Activated T-cell treated with anti-CD3 and anti-CD28 coated beads for 4 hours (primary cell): ENCODE results near the gene VOPP1.
A peak's percentile ranks its signal among the peaks of the same experiment; 100 is the strongest.
"Not testable (repeated sequence)": the region's sequence is repeated elsewhere in the genome, so short reads cannot be mapped to it uniquely, and the experiment has no call there.

Source experiments
- DNase-seq: peaks from one replicate; pipeline ENCODE4 v3.0.0-alpha.2; 2020

VOPP1 gene, protein sequence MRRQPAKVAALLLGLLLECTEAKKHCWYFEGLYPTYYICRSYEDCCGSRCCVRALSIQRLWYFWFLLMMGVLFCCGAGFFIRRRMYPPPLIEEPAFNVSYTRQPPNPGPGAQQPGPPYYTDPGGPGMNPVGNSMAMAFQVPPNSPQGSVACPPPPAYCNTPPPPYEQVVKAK

DNA sequence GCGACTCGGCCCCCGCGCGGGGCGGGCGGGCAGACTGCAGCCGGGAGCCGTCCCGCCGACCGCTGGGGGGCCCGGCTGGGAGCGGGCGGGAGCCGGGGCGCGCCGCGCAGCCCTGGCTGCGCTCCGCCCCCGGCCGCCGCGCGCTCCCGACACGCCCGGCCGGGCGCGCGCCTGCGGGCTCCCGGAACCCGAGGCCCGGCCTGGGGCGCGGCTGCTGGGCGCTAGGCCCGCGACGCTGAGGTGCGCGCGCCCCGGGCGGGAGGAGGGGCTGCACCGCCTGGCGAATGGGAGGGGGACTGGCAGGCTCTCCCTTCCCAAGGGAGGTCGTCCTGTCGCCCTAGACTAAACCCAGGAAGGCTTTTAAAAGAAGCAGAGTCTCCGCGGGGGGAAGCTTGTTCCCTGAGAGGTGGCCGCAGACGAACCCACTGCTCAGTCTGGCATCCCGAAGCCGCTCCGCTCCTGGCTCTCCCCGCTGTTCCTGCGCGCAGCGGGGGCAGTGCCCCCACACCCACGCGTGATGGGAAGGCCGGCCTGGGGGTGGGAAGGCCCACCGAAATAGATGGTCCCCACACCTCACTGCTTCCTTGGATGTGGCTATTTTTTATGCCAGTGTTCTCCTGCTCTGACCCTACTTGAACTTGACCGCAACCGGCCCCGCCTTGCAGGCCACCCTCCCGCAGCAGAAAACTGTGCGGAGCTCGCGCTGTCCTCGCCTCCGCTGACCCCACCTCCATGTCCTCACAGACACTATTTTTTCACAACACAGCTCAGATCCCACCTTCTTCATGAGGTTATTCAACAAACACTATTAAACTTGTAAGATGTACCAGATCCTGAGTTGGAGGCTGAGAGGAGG lies at the start of gene VOPP1:
Gene VOPP1, minus strand, starts transcription at position 125 of the 856 bp plus-strand sequence. CDS start 178 bp downstream, outside the sequence.
- DNase-seq, result peak; percentile 26

DNA sequence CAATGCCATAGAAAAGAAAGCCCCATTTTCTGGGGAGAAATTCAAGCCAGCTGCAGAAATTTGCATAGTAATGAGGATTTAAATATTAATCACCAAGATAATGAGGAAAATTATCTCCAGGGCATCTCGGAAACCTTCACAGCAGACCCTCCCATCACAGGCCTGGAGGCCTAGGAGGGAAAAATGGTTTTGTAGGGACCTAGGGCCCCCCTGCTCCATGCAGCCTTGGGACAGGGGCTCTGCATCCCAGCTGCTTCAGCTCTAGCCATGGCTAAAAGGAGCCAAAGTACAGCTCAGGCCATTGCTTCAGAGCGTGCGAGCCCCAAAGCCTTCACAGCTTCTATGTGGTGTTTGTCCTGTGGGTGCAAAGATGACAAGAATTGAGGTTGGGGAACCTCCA lies 46.6 kb upstream of the VOPP1 start:
- DNase-seq, result no peak

DNA sequence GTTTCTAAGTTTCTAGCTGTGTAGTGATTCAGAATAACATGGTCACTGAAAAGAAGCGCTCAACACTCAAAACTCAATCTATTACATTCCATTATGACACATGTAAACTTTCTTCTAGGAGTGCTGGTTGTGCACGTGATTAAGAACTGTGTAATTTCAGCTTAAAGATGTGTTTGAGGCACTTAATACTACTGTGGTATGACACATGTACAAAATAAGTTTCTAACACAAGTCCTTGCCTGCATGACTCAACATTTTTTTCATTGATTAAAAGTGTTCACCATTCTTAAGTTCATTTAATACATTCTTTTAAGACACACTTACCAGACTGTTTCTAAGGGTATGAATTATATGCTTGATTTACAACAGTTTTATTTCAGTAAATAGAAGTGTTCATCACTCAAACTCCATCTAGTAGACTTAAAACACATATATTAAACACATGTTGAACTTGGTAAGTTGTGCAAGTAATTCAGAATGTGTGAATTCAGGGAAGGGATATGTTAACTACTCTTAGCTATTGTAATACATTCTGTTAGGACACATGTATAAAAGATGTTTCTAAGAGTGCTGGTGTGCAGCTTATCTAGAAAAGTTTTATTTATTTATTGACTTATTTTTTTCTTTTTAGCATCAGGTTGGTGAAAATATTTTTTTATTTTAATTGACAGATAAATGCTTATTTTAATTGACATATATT lies 42.2 kb upstream of the VOPP1 start:
- not testable (repeated sequence) for DNase-seq

DNA sequence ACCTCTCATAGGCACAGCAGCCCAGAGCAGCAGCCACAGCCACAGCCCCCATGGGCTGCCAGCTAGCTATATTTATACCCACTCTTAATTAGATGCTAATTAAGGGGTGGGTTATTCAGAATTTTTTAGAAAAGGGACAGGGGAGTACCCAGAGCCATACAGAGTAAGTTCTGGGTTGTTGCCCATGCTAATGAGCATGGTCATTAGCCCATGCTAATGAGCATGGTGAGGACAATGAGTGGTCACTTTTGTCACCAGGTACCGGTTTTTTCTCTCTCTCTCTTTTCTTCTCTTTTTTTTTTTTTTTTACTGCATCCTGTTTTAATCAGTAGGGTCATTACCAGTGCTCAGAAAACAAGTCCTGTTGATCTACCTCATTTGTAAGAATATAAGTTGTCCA lies 37.4 kb upstream of the VOPP1 start:
- DNase-seq, result not testable (repeated sequence)

DNA sequence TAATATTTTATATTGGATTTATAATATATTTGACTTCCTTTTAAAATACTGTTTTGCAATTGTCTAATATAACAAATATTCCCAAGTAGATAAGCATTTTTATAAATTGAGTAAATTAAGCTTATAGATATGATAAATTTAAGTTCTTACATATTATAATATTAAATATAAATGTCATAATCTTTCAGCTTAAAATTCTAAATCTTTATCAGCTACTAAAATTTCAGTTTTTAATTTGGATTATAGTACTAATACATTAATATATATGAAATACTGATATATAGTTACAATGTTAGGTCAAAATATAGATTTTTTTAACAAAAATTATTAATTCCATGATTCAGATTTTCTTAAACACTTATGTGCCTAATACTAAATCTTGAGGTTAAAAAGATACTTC lies 33.4 kb upstream of the VOPP1 start:
- not testable (repeated sequence) for DNase-seq

DNA sequence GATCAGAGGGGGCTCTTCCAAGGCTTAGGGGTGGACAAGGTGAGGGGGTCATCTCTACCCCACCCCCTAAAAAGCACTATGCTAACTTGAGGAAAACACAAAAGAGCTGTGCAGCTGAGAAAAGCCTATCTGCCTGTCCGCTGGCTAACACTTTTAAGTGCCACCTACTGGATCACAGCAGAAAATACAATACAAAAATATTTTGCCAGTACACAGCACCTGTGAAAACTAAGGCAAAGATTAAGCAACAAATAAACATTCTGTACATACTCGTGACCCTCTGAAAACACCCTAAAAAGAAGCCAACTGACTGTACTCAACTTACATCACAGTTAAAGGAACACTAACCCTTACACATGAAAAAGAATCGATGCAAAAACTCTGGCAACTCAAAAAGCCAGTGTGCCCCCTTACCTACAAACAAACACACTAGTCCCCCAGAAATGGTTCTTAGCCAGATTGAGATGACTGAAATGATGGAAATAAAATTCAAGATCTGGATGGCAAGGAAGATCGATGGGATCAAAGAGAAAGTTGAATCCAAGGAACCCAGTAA lies 25.7 kb upstream of the VOPP1 start:
- DNase-seq, result not testable (repeated sequence)

DNA sequence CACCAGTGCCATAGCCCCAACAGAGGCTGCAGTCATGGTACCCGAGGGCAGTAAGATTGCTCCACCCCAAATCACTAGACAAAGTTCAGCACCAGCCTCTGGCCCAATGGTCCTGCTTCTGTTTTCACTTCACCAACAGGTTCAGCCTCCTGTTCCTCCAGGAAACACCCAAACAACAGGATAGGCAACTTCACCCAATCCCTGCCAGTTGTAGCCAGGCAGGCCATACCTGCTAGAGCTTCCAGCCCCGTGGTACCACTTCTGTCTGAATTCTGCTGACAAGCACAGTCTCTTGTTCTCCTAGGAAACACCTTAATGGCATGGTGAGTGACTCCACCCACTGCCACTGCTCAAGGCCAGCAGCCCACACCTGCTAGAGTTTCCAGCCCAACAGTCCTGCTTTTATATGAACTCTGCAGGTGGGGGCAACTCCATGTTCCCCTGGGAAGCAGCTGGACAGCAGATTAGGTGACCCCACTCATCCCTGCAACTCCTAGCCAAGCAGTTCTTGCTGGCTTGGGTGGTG lies 25.0 kb upstream of the VOPP1 start:
- DNase-seq, result not testable (repeated sequence)

DNA sequence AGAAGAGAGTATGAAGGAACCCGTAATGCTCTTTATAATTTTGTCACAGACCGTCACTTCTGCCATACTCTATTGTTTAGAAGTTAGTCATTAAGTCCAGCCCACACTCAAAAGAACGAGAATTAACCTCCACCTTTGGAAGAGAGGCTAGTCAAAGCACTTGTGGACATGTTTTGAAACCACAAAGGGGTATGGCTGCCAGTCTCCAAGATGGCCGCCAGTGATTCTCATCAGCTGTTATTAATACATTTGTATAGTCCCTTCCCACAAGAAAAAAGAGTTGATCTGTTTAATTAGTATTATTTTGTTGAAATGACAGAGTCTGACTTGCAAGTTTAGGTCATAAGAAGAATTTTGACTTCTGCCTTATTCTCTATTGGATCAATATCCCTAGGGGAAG lies 23.2 kb upstream of the VOPP1 start:
- DNase-seq, result no peak

DNA sequence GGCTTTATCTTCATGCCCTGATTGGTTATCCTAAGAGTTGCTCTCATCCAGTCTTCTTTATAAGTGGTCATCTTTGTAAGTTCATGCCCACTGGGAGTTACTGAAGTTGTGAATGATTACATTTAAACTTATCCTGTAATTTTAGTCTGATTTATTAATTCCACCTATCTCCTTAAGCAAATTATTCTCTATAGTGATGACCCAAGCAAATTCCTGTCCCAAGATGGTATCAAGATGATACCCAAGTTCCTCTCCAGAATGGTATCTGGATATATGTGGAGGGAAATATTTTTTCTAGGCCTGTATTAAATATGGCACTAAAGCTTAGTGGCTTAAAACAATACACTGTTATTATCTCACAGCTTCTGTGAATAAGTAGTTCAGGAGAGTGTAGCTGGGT lies 22.6 kb upstream of the VOPP1 start:
- no peak for DNase-seq

DNA sequence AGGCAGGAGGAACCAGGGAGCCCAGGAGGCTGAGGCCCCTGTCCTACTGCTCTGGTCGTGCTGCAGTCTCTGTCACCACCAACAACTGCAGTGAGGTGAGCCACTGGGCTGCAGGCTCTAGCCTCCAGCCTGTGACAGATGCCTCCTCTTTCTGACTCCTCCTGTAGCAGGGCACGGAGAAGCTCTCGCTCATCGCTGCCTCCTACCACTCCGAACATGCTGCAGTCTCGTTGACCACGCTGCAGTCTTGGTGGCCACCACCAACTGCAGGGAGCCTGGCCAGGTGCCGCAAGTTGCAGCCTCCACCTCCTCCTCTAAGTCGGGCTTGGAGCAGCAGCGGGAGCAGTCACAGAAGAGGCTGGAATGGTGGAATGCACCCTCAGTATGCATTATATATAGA lies 22.1 kb upstream of the VOPP1 start:
- DNase-seq, result no peak

DNA sequence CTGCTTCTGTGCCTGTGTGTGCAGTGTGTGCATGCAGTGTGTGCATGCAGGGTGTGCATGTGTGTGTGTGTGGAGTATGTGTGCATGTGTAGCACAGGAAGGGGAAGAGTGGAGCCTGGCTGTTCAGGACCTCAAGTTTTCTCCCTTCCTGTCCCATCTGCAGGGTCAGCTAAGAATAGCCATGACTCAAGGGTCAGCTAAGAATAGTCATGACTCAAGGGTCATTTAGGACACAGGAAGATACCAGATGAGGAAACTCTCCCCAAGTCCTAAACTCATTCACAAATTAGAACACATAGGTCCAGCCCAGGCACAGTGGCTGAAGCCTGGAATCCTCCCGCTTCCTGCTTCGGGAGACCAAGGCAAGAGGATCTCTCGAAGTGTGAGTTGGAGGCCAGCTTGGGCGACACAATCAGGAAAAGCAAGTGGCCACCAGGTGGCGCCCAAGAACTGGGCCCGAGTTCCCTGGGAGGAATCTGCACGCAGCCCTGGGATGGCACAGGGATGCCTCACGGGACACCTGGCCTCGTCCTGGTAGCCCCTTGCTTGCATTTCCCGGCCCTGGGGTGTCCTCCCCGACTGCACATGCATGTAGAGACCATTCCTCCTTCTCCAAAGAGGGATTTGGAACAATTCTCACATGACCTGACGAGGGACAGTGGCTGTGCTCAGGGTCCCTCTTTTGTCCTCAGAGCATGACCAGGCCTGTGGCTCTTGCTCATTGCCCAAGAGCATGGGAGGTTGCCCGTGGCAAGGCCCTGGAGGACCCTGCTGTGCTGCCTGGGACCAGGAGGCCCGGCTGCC lies 21.4 kb upstream of the VOPP1 start:
- peak; percentile 65 for DNase-seq

DNA sequence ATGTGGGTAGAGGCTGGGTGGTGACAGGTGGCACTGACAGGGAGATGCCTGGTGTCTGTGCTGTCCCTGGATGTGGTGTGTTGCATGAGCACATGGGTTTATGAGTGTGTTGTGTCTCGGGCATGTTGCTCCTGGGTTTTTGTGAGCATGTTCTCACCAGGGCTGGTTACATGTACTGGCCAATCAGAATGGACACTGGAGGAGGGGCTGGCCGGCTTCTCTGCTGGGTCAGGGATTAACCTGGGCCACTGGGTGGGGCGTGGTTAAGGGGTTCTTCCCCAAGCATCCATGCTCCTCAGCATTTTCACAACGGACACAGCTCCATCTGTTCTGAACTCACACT lies 20.8 kb upstream of the VOPP1 start:
- no peak for DNase-seq

DNA sequence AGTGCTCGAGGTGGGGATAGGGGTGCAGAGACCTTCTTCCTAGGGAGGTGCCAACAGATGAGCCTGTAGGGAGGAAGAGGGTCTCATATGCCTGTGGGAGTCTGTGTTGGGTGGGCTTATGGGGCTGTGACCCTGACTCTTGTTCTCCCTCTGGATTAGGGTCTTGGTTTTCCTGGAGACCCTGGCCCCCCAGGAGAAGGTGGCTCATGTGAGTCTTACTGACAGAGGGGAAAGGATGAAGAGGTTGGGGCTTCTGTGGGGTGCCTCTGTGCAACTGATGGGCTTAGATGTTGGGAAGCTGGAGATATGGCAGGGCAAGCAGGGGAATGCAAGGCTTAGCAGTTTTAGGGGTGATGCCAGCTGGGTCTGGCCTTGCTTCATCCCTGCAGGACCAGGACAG lies 20.2 kb upstream of the VOPP1 start:
- DNase-seq, result no peak

DNA sequence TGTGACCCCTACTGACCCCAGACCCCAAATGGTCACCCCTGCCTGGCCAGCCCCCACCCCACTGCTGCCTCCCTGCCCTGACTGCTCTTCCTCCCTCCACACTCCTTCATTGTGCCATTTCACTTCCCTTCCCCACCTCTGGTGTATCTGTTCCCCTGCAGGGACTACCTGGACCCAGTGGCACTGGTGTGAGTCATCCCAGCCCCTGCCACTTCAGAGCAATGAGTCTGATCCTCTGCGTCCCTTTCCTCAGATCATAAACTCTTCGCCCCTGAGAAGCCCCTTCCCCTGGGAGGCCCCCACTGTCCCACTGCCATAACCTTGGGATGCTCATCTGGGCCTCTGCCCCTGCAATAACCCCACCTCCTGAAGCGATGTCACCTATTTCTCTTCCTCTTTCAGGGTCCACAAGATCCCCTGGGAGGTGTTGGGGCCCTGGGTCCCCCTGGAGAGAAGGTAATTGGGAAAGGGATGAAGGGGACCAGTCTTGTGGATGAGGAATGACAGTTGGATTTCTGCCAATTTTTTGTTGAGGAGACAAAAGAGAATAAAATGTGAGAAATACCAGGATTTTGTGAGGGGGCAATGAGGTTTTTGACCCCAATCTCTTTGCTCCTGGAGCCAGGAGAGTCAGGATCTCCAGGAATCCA lies 19.1 kb upstream of the VOPP1 start:
- no peak for DNase-seq

DNA sequence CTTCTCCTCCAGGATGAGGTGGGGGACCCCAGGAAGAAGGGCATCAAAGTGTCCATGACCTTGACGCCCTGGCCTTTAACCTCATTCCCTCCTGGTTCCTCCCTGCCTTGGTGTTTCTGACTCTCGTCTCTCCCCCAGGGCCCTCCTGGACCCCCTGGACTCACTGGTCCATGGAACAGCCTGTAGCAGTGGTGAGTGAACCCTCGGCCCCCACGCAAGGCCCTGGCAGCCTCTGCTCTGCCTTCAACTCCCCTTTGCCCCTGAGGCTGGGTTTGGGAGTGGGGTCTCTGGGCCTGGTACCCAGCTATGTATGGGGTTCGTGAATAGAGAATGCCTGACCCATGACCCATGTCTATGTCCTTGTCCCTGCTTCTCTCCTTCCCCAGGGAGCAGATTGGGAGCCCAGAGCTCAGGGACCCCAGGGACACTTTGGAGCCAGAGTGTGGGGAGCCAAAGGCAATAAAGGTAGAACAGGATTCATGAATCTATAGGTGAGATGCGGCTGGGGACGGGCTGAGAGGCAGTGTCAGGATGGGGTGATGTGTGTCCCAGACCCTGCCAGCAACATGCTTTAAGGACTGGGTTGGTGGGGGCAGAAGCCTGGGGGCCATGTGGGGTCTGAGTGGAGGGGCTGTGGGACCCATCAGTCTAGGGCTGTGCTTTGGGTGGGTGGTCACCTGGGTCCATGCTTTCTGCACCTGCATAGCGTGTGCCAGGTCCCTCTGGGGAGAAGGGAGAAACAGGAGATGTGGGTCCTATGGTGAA lies 18.4 kb upstream of the VOPP1 start:
- no peak for DNase-seq

DNA sequence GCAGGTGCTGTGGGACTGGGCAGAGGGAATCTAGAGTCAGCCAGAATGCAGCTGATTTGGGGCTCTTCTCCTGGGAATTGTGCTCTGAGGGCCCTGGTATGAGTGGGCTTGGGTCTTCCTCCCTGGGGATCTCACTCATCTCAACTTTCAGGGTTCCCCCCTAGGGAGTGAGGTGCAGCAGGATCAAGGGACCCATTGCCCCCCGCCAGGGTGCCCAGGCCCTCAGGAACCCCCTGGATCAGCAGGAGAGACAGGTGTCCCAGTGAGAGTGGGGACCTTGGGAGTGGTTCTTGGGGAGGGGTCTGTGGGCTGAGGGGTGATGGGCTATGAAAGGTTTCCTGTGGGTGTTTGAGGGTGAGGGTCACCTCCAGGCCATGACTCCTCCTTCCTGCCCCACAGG lies 17.6 kb upstream of the VOPP1 start:
- no peak for DNase-seq

DNA sequence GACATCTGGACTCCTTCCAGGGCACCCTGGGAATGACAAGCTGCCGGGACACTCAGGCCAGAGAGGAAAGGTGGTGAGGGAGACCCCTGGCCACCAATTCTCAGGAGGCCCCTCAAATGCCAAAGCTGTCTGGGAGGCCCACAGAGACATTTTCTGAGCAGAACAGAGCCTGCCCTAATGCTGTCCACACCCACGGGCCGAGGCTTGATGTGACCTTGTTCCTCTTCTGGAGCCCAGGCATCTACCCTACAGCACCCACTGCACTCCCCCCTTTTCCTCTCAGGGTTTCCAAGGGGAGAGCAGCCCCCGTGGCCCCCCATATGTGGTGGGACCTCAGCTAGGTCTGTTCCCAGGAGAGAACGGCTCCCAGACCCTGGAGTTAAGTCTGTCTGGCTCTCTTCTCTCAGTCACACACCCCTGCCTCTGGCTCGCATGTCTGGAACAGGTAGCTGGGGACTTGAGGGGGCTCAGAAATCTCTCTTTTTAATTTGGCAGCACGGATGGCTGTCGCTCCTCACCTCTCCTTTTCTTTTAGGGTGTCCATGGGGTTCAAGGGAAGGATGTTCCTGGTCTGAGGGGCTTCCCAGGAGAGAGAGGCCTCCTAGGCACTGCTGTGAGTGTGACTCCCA lies 16.8 kb upstream of the VOPP1 start:
- no peak for DNase-seq

DNA sequence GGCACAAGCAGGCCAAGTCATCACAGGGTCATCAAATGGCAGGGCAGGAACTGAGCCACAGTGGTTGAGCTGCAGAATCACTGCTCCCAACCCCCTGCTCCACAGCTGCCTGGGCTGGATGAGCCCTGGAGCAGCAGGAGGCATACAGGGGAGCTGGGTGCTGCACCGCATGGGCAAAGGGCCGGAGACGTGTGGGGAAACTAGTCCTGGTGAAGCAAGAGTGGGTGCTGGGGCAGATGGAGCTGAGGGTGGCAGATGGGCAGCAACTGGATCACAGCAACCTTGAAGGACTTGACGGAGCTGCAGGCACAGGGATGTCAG lies 16.0 kb upstream of the VOPP1 start:
- DNase-seq, result no peak

DNA sequence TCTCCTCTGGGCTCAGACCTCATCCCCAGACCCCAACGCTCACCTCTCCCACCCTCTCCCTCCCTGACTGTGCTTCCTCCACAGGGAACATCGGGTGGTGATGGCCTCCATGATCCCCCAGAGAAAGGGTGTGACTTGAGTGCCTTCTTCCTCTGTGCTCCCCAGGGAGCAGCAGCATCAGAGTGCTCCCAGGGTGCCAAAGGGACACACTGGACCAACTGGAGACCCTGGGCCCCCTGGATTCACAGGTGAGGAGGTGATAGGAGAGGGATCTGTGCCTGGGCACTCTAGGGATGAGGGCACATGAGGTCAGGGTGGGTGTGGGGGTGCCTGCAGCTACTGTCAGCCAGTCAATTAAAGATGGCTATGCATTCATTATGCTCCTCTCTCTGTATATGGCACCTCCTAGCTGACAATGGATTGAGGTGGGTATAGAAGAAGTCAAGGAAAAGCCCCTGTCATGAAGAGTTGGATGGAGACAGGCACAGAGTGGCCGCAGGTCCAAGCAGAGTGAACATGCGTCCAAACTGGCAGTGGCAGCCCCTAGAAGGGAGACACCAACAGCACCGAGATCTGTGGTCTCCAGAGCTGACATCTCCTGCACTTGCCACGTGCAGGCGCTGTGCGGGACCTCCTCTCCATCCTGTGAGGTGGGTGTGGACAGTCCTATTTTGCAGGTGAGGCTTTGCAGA lies 15.5 kb upstream of the VOPP1 start:
- DNase-seq, result no peak

DNA sequence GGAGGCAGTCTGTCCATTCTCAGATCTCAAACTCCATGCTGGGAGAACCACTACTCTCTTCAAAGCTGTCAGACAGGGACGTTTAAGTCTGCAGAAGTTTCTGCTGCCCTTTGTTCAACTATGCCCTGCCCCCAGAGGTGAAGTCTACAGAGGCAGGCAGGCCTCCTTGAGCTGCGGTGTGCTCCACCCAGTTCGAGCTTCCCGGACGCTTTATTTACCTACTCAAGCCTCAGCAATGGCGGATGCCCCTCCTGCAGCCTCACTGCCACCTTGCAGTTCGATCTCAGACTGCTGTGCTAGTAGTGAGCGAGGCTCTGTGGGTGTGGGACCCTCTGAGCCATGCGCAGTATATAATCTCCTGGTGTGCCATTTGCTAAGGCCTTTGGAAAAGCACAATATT lies 10.4 kb upstream of the VOPP1 start:
- not testable (repeated sequence) for DNase-seq
